AG04450 (cell line): ENCODE results near the gene L2HGDH. TPM values are rescaled to one million over a fixed set of nuclear protein-coding genes. Genes with fewer than 3 reads are reported as not detected.

Source experiments
- CTCF ChIA-PET: fragments of 300-600, 350-600 bp; formaldehyde crosslinking; extraction: SDS; loops from one replicate; lab custom pipeline; 2022; ENCODE audit warnings: antibody characterized with exemption, inconsistent platforms; lab: Charles Lee
- POLR2A ChIA-PET: fragments of 350-600 bp; formaldehyde crosslinking; extraction: SDS; loops from one replicate; lab custom pipeline; 2021; ENCODE audit warnings: antibody characterized with exemption, inconsistent platforms; lab: Yijun Ruan, JAX
- DNase-seq: peaks from one replicate; pipeline ENCODE4 v3.0.0-alpha.2; 2011; ENCODE audit warnings: low read depth, low spot score
- H3K27ac ChIP-seq: one replicate; pipeline ENCODE4 v1.5.1; 2012; ENCODE audit warnings: low read depth, low read length, control low read depth
- H3K27me3 ChIP-seq: one replicate; pipeline ENCODE4 v1.6.0; 2012; ENCODE audit warnings: low read length; ENCODE audit not compliant: control insufficient read depth, insufficient read depth
- H3K4me3 ChIP-seq: 2 replicates; pipeline ENCODE4 v1.5.1; 2011; ENCODE audit warnings: mild to moderate bottlenecking, low read depth, low read length, control low read depth
- H3K9me3 ChIP-seq: 2 replicates; pipeline ENCODE4 v1.5.1; 2012; ENCODE audit warnings: low read length; ENCODE audit not compliant: control insufficient read depth, insufficient read depth
- CTCF ChIP-seq: IDR thresholded peaks from 2 replicates; pipeline ENCODE4 v1.5.1; 2011; ENCODE audit warnings: low read depth, low read length, control low read depth, inconsistent platforms
- polyA plus RNA-seq: library from polyadenylated mRNA; depleted of rRNA; stranded (reverse); fragments of >200 nt; gene quantifications from 2 replicates; pipeline ENCODE4 v1.2.3, GENCODE V29; 2011

Gene L2HGDH
- polyA plus RNA-seq, 1 experiment: 3.6 TPM

DNA sequence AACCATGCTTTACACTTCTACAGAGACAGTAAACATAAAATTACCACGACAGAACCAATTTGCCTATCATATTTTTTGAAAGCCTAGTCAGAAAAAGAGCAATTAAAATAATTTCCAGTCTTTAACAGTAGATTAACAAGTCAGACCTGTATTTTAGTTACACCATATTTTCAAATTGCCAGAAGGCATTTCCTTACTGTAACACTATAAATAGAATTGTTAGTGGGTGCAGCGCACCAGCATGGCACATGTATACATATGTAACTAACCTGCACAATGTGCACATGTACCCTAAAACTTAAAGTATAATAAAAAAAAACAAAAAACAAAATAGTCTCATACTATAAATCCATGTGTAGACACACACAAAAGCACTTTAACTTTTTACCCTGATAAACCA is 96.6 kb downstream of the L2HGDH start:
- Histone ChIP-seq H3K4me3 (no peak overlapping the region), H3K27me3 (no peaks in the 10 kb centered on the region), H3K27ac (no peak overlapping the region), H3K9me3 (no peaks in the 10 kb centered on the region; the same call in 1 of the 2 replicates)
- ChIA-PET CTCF (no interaction called here), POLR2A (no interaction called here)
- DNase-seq: no peak
- no peak for TF ChIP-seq CTCF

DNA sequence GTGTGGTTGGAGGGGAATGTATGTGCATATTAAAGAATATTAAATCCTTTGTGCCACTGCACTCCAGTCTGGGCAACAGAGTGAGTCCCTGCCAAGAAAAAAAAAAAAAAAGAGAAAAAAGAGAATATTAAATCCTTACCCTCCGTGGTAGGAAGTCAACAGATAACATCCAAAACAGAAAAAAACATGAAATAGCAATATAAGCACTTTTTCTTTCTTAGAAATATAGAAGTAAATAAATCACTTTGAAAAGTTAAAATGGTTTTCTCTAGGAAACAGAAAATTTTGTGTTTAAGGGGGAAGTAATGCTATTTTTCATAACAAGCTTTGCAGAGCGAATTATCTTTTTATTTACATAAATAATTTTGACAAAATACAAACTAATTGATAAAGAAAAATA is 98.2 kb downstream of the L2HGDH start:
- TF ChIP-seq CTCF: no peak
- Histone ChIP-seq H3K9me3 (no peaks in the 10 kb centered on the region; the same call in 1 of the 2 replicates), H3K27me3 (no peaks in the 10 kb centered on the region), H3K4me3 (no peak overlapping the region), H3K27ac (no peak overlapping the region)
- ChIA-PET CTCF (no interaction called here), POLR2A (no interaction called here)
- no peak for DNase-seq

DNA sequence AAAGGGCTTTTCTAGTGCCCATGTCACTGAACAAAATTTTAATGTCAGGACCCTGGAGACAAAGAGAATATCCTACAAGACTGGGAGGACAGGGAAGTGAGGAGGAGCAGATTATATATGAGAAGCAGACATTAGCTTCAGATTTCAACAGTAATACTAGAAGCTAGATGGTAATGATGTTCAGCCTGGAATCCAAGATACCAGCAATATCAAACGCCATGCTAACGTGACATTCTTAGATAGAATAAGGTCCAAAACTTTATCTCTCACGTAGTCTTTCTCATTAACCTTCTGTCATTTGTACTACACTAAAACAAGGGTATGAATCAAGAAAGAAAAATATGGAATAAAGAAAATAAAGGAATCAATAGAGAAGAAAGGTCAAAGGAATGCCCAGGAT is 99.3 kb downstream of the L2HGDH start:
- no peak for TF ChIP-seq CTCF
- DNase-seq: no peak
- H3K27ac ChIP-seq: no peak overlapping the region
- H3K27me3 ChIP-seq: no peaks in the 10 kb centered on the region
- H3K4me3 ChIP-seq: no peak overlapping the region
- POLR2A ChIA-PET: no interaction called here
- CTCF ChIA-PET: no interaction called here
- H3K9me3 ChIP-seq: no peaks in the 10 kb centered on the region; the same call in 1 of the 2 replicates

DNA sequence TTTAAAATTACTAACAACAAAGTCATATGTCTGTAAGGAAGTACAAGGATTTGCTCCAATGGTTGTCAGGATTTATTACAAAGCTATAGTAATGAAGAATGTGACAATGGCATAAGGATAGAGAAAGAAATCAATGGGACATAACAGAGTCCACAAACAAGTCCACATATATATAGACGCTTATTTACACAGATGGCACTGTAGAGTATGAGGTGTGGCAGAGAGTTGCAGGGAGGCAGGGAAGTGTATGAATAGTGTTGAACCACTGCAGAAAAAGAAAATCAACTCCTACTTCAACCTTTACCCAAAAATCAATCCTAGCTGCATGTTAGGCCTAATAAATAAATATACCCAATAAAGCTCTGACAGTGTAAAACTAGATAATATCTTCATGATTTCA is 102.0 kb downstream of the L2HGDH start:
- no peak overlapping the region for H3K4me3 ChIP-seq
- no peaks in the 10 kb centered on the region for H3K27me3 ChIP-seq
- H3K27ac ChIP-seq: no peak overlapping the region
- no peak for DNase-seq
- no peak for TF ChIP-seq CTCF
- no peaks in the 10 kb centered on the region; the same call in 1 of the 2 replicates for H3K9me3 ChIP-seq
- CTCF ChIA-PET: interaction anchor here (1.7 to 1.9 kb wide), 2 partner anchors 51 to 348 kb away, joined by 4 to 7 read pairs; no protein-coding TSS in a partner anchor
- POLR2A ChIA-PET: no interaction called here

- Histone ChIP-seq H3K27me3 (no peaks in the 10 kb centered on the region), H3K4me3 (no peak overlapping the region)
- POLR2A ChIA-PET: no interaction called here
Observed at GRCh38 chr14:50198499-50198898, 113.5 kb downstream of the L2HGDH start.

More at GRCh38 chr14:50198499-50198898, 113.5 kb downstream of the L2HGDH start:
- H3K27ac ChIP-seq: no peak overlapping the region
- H3K9me3 ChIP-seq: no peaks in the 10 kb centered on the region
- CTCF ChIA-PET: interaction anchor here (0.6 kb wide), 1 partner anchor 92 kb away, joined by 3 read pairs; no protein-coding TSS in a partner anchor
- no peak for TF ChIP-seq CTCF
- no peak for DNase-seq
